VCaP (cell line): ENCODE data around the gene PNLIPRP2.

Source experiments
- H3K27ac ChIP-seq: fragments of 450-650 bp; 2 replicates; pipeline ENCODE4 v1.5.1; 2017
- CTCF ChIP-seq: fragments of 450-650 bp; conservative IDR thresholded peaks from 2 replicates; pipeline ENCODE4 v1.5.1; 2017; ENCODE audit warnings: mild to moderate bottlenecking, moderate library complexity

PNLIPRP2 gene

GRCh38 chr10:116668018-116668417 lies 47.3 kb downstream of the PNLIPRP2 start:
- H3K27ac ChIP-seq: no peak overlapping the region
- no peak for TF ChIP-seq CTCF

- no peak overlapping the region for H3K27ac ChIP-seq
- TF ChIP-seq CTCF: no peak
Observed at GRCh38 chr10:116668446-116668845, 47.7 kb downstream of the PNLIPRP2 start.

GRCh38 chr10:116669080-116669479 lies 48.3 kb downstream of the PNLIPRP2 start:
- no peak for TF ChIP-seq CTCF
- no peak overlapping the region for H3K27ac ChIP-seq

- TF ChIP-seq CTCF: no peak
- H3K27ac ChIP-seq: no peak overlapping the region
Observed at GRCh38 chr10:116669832-116670644, 49.3 kb downstream of the PNLIPRP2 start.

- no peak overlapping the region for H3K27ac ChIP-seq
- TF ChIP-seq CTCF: no peak
Observed at GRCh38 chr10:116670706-116671105, 50.0 kb downstream of the PNLIPRP2 start.

- TF ChIP-seq CTCF: no peak
- no peak overlapping the region for H3K27ac ChIP-seq
Observed at GRCh38 chr10:116671274-116671926, 50.6 kb downstream of the PNLIPRP2 start.

- H3K27ac ChIP-seq: no peak overlapping the region
- no peak for TF ChIP-seq CTCF
Observed at GRCh38 chr10:116672891-116673290, 52.1 kb downstream of the PNLIPRP2 start.
